Stimulated activated CD8-positive, alpha-beta memory T cell treated with anti-CD3 and anti-CD28 coated beads, Interleukin-15, amount 100 ng/mL, for 48 hours (primary cell): Measurements from ENCODE around the gene CBR4.
"Not testable (repeated sequence)": the region's sequence is repeated elsewhere in the genome, so short reads cannot be mapped to it uniquely, and the experiment has no call there.

Experiments
- DNase-seq, 2 donors: peaks; one replicate each; pipeline ENCODE4 v3.0.0-alpha.2; 2020; ENCODE audit warnings: low read depth in 2 of 2

The CBR4 gene

GRCh38 chr4:169010125-169011023 is at the start of gene CBR4:
Gene CBR4 (minus strand): TSS chr4:169010255. CDS start chr4:169010089, 166 bp downstream.
- DNase-seq, result peak; percentile 93 to 94

DNA sequence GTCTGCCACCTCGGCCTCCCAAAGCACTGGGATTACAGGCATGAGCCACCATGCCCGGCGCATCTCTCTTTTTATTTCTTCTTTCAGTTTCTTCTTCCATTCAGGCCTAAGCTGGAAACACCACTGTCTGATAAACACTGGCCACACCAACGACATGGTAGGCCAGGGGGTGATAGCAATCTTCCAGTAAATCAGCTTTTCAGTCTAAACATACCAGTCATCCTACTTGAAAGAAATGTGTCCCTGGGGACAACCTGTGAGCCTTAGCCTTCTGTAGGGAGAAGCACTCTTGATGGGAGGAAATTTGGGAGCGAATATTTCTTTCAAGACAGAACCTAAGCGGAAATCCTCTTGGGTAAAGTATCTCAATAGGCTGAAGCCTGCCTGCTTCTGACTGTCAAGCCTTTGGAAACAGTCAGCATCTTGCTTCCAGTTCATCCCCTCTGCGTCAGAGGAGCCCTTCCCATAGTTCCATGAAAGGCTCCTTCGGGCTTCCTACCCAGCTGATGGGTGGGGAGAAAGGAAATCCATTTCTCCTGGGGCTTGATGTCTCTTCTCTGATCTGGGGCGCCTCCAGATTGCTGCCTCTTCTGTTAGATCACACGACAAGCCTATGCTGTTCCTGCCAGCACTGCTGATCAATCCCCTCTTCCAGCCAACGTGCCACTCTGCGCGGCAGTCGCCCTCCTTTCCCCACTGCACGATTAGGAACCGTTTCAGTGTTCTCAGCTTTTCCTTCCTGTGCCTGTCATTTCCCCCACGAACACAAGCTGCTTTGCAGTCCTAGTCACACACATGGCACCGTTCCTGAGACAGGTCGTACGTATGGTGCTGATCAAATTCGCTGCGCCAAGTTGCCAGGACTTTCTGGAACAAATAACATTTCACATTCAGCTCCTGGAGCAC is 49.5 kb upstream of the CBR4 start:
- DNase-seq, result no peak

GRCh38 chr4:169058312-169058711 is 48.3 kb upstream of the CBR4 start:
- DNase-seq, result no peak

DNA sequence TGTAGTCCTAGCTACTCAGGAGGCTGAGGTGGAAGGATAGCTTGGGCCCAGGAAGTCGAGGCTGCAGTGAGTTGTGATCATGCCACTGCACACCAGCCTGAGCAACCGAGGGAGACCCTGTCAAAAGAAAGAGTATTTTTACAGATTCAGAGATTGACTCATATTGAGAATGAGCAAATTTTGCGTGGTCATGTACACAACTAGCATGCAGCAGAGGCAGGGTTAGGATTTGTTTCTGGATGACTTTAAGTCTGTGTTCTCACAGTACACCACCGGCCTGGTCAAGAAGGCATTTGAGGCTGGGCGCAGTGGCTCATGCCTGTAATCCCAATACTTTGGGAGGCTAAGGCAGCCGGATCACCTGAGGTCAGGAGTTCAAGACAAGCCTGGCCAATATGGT is 44.8 kb upstream of the CBR4 start:
- no peak for DNase-seq

DNA sequence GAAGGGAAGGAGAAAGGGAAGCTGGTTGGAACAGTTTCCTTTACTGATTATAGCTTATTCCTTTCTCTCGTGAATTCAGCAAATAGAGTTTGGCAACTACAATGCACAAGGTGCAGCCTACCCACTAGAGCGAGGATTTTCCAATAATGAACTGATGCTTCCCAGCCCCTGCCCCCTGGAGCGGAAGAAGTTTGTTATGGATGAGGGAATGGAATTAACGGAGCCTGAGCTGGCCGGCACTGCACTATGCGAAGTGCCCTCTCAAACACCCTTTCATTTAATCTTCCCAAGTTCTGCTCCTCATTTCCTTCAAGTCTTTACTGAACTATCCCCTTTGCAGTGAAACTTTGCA is 42.5 kb upstream of the CBR4 start:
- DNase-seq, result no peak

DNA sequence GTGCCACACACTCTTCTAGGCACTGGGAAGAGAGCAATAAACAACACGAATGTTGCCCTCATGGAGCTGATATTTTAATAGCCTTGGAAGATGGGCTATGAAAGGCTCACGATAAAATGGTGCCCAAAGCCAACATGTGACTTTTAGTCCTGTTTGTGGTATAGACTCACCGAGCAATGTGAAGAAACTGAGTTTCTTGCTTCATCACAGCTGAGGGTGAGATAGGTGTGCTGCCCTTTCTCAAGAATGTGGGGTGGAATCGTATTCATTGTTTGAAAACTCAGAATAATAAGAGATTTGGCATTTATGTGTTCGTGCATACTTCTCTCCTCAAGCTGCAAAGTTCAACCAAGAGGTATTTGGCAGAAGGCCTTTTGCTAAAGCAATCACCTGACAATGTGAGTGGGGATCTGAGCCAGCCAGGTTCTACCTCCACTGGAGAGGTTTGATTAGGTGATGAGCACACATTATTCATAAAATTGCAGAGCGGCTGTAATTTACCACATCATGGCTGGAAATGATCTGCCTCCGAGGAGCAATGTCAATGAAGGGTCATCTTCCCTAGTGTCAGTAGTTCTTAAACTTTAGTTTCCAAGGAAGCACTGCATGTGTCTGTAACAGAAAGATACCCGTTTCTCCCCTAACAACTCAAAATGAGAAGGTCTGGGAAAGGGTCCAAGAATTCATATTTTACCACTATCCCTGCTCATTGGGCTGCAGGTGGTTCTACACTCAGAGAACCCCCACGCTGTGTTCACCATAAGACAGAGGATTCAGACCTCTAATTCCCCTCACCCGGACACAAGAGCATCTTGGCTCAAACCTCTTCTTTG is 41.9 kb upstream of the CBR4 start:
- no peak for DNase-seq

DNA sequence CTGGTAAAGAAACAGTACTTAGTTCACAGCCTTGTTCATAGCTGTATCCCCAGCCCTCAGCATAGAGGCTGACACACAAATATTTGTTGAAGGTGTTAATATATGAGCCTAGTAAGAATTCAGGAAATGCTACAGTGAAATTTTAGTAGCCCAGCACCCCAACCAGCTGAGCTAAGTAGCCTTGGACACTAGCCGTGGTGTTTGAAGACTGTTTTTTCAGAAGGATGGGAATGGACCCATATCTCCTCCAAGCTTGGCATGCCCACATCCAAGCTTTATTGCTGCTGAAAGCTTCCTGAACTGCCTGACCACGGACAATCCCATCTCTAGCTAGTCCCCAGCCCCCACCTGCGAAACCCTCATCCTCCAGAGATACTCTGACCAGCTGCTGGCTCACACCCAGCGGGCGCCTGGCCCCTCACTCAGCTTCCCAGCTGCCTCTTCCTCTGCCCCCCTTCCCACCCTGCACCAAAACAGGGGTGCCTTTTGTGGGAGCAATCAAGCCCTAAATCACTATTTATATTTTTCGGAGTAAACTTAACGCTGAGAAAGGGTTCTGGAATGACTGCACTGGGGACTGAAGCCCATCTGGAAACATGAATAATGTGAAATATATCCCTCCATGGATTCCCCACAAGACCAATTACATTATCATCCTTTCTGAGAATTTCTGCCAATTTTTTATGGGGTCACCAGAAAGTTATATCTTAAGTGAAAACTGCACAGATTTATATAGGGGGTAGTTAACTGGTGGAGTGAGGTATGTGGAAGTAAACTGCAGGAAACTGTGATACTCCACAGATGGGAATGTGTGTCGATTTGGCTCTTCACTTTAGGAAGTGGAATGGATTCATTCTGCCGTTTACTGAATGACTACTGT is 41.1 kb upstream of the CBR4 start:
- no peak for DNase-seq

- DNase-seq, result no peak
These were observed 40.2 kb upstream of the CBR4 start for GRCh38 chr4:169050284-169050683.

DNA sequence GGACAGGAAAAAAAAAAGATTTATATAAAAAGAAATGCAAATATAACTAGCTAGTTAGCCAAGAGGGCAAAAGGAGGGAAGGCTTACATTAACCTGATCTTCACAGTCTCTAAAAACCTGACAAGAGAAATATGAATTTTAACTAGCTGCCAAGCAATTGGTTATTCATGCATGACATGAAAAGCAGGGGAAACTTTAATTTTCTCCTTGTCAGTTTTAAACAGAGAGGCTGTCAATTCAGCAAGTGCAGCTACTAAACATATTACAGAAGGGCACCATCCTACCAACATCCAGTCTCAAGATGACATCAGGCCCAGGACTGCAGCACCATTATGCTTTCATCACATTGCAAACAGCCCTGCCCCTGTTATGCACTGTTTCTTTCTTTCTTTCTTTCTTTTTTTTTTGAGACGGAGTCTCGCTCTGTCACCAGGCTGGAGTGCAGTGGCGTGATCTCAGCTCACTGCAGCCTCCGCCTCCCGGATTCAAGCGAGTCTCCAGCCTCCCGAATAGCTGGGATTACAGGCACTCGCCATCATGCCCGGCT is 38.9 kb upstream of the CBR4 start:
- no peak for DNase-seq

DNA sequence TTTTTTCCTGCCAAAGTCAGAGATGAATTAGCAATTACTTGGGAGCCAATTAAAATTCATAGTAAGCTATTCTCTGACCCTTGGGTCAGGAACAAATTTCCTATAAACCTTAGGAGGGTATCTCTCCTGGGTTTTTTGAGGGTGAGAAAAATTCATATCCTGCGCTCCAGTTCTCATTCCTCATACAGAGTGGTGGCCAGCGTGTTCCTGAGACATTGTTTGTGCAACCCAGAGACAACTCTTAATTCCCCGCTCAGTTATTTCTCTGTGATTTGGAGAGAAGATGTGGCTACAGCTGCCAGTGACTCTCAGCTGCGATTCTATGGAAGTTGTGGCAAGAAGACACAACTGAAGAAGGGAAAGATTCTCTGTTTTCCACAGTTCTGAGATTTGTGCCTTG is 37.9 kb upstream of the CBR4 start:
- DNase-seq, result no peak

DNA sequence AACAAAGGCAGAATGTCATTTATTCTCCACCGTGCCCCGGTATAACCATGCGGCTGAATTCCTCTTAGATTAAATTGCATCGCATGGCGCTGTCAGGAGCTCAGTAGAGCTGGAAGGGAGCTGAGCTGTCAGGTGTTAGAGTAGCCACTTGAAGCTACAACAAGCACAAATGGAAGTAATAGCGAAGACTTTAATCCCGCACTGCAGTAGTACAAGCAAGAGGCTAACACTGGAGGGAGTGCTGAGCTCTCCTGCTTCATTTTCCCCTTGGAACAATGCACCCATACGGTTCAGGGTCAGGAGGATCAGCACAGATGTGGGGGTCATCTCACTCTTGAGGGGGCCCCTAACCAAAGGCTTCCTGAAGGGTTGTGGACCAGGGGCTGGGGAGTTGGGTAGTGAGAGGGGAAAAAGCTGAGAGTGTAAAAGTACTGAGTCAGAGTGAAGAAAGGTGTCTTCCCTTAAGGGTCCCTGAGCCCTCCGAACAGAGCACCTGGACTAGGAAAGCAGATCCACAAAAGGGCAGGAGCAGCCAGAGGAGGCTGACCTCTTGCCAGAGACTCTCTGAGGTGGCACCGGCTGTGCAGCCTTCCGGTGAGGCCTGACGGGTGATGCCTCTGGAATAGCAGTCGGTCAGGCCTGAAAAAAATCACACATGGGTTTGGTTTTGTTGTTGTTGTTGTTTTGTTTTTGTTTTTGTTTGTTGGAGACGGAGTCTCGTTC is 36.0 kb upstream of the CBR4 start:
- DNase-seq, result no peak

DNA sequence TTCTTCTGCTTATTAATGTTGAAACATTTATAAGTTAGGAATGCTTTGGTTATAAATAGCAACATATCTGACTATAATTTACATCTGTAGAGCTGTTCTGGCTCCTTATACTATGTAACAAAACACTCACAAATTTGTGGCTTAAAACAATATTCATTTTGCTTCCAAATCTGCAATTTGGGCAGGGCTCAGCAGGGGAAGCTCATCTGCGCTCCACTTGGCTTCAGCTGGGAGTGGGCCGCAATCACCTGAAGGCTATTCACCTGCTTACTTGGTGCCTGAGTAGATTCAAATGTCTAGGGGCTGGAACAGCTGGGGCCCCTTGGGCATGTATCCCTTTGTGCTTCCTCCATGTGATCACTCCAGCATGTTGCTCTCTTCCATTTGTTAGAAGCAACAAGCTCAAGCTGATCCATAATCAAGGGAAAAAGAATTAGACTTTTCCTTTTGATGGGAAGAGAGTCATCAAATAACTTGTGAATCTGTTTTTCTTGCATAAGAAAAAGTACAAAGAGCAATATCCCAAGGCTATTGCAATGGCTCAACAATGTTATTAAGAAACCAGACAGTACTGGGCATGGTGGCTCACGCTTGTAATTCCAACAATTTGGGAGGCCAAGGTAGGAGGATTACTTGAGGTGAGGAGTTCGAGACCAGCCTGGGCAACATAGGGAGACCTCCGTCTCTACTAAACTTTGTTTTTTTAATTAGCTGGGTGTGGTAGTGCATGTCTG is 34.8 kb upstream of the CBR4 start:
- DNase-seq, result no peak

DNA sequence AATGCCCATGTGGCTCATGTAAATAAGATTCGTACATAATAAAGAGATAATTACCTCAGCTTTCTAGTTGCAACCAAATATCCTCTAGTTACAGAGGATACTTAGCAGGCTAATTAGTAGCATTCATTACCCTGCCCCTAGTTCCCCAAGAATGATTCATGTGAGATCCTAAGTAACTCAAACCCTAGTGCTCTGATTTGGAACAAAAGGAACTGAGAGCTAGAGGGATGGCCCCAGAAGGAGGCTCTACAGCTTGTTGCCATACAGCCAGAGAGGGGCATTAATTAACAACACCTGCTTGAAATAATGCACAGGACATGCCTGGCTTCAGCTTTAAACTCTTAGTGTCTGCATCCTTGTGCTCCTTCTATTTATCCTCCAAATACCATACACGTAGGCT is 32.6 kb upstream of the CBR4 start:
- no peak for DNase-seq

GRCh38 chr4:169040559-169041261 is 30.7 kb upstream of the CBR4 start:
- DNase-seq, result no peak

GRCh38 chr4:169039251-169039954 is 29.3 kb upstream of the CBR4 start:
- DNase-seq, result no peak

- no peak for DNase-seq
These were observed 27.5 kb upstream of the CBR4 start for GRCh38 chr4:169037506-169037905.

GRCh38 chr4:169035871-169036620 is 26.0 kb upstream of the CBR4 start:
- not testable (repeated sequence) for DNase-seq
